ENCODE measurements around the gene CD93.

GRCh38 chr20:23121751-23122320, 35.7 kb upstream of the CD93 start:
- TF ChIP-seq CTCF (IDR thresholded peaks at IDR 0.05 in 4 of 5, conservative IDR thresholded peaks at IDR 0.05 in 1 of 5): no peak
- no peak for TF ChIP-seq POLR2A (IDR thresholded peaks at IDR 0.05)
